GM21447 (cell line): ENCODE measurements around the gene FBXL7.

Experiments
- ATAC-seq: cut with Tn5 transposase; IDR thresholded peaks from one replicate; pipeline ENCODE4 v1.9.1; 2021; ENCODE audit not compliant: unreplicated experiment

Gene FBXL7

GRCh38 chr5:15752663-15753285, 252.8 kb downstream of the FBXL7 start:
- no peak for ATAC-seq

- ATAC-seq: no peak
Observed at GRCh38 chr5:15753752-15754151, 253.8 kb downstream of the FBXL7 start.

GRCh38 chr5:15757103-15757502, 257.1 kb downstream of the FBXL7 start:
- no peak for ATAC-seq

GRCh38 chr5:15757619-15758018, 257.6 kb downstream of the FBXL7 start:
- no peak for ATAC-seq

- no peak for ATAC-seq
Observed at GRCh38 chr5:15762668-15763067, 262.7 kb downstream of the FBXL7 start.

- ATAC-seq: no peak
Observed at GRCh38 chr5:15763754-15764153, 263.8 kb downstream of the FBXL7 start.

- ATAC-seq: no peak
Observed at GRCh38 chr5:15768936-15769335, 269.0 kb downstream of the FBXL7 start.

- no peak for ATAC-seq
Observed at GRCh38 chr5:15772131-15772530, 272.2 kb downstream of the FBXL7 start.

- ATAC-seq: no peak
Observed at GRCh38 chr5:15774632-15775031, 274.7 kb downstream of the FBXL7 start.

GRCh38 chr5:15776346-15776745, 276.4 kb downstream of the FBXL7 start:
- ATAC-seq: no peak

- ATAC-seq: no peak
Observed at GRCh38 chr5:15783734-15784133, 283.8 kb downstream of the FBXL7 start.

- no peak for ATAC-seq
Observed at GRCh38 chr5:15785531-15785981, 285.6 kb downstream of the FBXL7 start.

GRCh38 chr5:15786326-15786725, 286.3 kb downstream of the FBXL7 start:
- no peak for ATAC-seq

- no peak for ATAC-seq
Observed at GRCh38 chr5:15786884-15787283, 286.9 kb downstream of the FBXL7 start.

- ATAC-seq: no peak
Observed at GRCh38 chr5:15787681-15788080, 287.7 kb downstream of the FBXL7 start.

- ATAC-seq: no peak
Observed at GRCh38 chr5:15789642-15790041, 289.7 kb downstream of the FBXL7 start.

- ATAC-seq: no peak
Observed at GRCh38 chr5:15790446-15791018, 290.6 kb downstream of the FBXL7 start.

- no peak for ATAC-seq
Observed at GRCh38 chr5:15791274-15791673, 291.3 kb downstream of the FBXL7 start.

GRCh38 chr5:15791859-15792258, 291.9 kb downstream of the FBXL7 start:
- no peak for ATAC-seq

- ATAC-seq: no peak
Observed at GRCh38 chr5:15794052-15794985, 294.3 kb downstream of the FBXL7 start.

- no peak for ATAC-seq
Observed at GRCh38 chr5:15796096-15796495, 296.1 kb downstream of the FBXL7 start.

- no peak for ATAC-seq
Observed at GRCh38 chr5:15796557-15796956, 296.6 kb downstream of the FBXL7 start.
